IPS-18c (cell line): Measurements from ENCODE around the gene DNM3.

Experiments used
- H3K4me3 ChIP-seq: 2 replicates; pipeline ENCODE4 v1.7.0; 2013; ENCODE audit warnings: low read depth, mild to moderate bottlenecking, low read length, moderate library complexity; ENCODE audit not compliant: insufficient read depth
- H3K9me3 ChIP-seq: one replicate; pipeline ENCODE4 v1.6.1; 2013; ENCODE audit warnings: mild to moderate bottlenecking, low read length, moderate library complexity; ENCODE audit not compliant: control insufficient read depth, insufficient read depth

DNM3 gene

DNA sequence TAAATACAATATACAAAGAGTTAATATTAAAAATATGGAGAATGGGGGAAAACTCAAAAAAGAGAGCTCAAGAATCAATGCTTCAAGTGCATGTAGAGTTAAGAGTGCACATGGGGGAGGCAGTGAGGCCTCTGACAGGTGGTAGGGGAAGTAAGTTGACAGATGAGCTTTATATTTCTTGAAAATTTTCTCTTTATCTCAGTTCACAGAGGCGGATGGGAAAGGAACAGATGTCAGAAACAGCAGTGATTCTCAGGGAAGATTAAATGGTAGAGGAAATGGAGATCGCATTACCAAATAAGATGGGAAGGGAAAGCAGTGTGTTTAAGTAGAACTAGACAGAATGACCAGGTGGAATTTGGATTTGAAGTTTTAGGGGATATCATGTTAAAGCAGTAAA lies 379.1 kb downstream of the DNM3 start:
- Histone ChIP-seq H3K9me3 (peaks cover 2% of the 10 kb centered on the region), H3K4me3 (no peak overlapping the region)

DNA sequence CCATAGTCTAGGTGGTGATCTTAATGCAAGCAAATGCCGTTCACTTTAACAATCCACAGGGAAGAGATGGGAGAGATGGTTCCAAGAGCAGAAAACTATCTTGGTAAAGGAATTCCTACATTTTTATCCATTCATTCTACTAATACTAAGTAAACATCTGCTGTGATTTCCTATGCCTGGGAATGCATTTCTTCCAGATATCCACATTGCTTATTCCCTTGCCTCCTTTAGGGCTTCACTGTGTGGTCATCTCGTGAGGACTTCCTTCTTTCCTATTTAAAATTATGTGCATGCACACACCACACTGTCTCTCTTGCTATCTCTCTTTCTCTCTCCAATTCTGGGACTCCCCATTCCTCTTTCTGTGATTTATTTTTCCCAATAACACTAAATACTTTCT lies 380.1 kb downstream of the DNM3 start:
- Histone ChIP-seq H3K9me3 (peaks cover 2% of the 10 kb centered on the region), H3K4me3 (no peak overlapping the region)

DNA sequence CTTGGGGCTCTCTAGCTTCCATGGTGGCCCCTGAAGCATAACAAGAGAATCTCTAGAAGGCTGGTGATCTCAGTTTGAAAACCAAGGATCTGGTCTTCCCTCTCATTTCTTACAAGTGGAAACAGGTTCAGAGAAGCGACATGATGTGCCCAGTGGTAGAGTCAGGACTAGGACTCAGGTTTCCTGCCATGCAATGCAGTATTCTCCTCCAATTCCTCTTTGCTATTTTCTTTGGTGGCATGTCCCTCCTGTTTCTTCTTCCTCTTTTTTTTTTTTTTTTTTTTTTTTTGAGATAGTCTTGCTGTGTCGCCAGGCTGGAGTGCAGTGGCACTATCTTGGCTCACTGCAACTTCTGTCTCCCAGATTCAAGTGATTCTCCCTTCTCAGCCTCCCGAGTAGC lies 383.6 kb downstream of the DNM3 start:
- Histone ChIP-seq H3K9me3 (peaks cover 2% of the 10 kb centered on the region), H3K4me3 (no peak overlapping the region)

DNA sequence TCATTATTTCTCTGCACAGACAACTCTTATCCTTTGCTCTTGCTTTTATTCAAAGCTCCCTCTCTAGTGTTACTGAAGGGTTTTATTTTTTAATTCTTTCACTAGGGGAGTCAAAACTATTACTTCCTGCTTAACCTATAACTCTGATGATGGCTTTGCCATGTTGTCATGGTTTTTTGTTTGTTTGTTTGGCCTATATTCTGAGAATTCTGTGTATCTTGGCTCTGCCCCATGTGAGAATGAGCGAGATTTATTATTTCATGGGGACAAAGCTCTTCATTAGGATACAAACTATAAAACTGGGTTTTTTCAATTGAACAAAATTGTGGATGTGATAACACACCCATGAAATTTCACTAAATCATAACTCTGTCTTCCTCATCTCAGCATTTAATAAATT lies 388.6 kb downstream of the DNM3 start:
- H3K9me3 ChIP-seq = no peaks in the 10 kb centered on the region
- no peak overlapping the region for H3K4me3 ChIP-seq

DNA sequence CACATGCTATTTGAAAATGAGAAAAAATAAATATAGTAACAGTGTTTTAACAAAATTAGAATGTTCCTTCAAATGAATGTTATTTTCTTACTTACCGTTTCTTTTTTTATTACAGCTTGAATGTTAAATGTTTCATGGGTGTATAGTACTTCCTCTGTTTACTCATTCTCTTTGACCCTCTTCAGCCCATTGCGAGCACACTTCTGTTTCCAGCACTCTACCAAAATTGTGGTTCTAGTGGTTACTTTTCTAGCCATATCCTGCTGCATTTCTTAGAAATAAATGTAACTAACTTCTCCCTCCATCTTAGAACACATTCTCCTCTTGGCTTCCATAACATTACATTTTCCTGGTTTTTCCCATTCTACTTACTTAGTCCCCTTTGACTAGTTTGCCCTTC lies 389.2 kb downstream of the DNM3 start:
- H3K4me3 ChIP-seq = no peak overlapping the region
- no peaks in the 10 kb centered on the region for H3K9me3 ChIP-seq

DNA sequence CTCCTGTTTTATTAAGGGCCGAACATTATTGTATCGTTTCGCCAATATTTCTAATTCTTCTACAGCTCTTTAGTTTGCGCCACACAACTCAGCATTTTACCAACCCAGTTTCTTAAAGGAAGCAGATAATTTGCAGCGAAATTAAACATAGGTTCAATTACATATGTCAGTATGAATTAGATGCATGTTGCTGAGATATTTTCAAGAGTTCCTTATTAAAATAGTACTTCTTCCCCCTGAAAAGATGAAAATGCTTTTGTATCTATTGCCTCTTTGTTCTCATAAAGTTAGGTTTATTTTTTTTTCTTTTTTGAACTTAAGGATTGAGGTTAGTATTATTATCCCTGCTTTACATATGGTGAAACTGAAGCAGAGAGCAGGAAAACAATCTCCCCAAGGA lies 395.7 kb downstream of the DNM3 start:
- H3K9me3 ChIP-seq = no peaks in the 10 kb centered on the region

DNA sequence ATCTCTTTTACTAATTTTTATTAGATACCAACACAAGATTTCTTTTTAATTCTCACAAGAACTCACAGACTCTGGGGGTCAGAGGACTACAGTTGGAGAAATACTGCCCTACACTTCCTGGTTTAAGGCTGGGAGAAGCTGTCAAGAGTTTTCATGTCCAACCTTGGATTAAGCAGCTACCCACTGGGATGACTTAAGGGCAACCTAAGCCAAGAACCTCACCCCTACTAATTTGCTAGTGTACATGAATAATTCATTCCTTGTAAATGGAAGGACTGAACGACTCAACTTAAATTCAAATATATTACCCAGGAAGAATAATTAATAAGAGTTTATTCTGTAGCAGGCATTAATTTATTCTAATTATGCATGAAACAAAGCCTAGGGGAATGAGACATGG lies 396.9 kb downstream of the DNM3 start:
- Histone ChIP-seq H3K9me3 (no peaks in the 10 kb centered on the region), H3K4me3 (no peak overlapping the region)

More for the DNA sequence above, 395.7 kb downstream of the DNM3 start:
- H3K4me3 ChIP-seq = no peak overlapping the region

DNA sequence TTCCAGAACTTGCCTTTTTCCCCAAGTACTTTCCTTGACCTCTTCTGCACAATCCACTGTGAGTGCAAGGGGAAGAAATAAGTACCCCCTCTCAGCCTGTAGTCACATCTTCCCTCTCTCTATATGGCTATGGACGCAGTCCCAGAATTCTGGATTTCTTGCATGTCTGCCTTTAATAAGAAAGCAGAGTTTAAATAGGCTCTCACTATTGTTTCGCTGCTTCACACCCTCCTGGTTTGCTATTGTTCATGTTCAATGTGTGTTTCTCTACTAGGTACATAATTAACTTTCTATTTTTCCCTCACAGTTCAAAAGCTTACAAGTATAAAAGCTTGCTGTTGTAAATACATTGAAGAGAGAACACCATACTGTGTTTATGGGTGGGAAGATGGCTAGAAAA lies 397.7 kb downstream of the DNM3 start:
- no peaks in the 10 kb centered on the region for H3K9me3 ChIP-seq
- no peak overlapping the region for H3K4me3 ChIP-seq

DNA sequence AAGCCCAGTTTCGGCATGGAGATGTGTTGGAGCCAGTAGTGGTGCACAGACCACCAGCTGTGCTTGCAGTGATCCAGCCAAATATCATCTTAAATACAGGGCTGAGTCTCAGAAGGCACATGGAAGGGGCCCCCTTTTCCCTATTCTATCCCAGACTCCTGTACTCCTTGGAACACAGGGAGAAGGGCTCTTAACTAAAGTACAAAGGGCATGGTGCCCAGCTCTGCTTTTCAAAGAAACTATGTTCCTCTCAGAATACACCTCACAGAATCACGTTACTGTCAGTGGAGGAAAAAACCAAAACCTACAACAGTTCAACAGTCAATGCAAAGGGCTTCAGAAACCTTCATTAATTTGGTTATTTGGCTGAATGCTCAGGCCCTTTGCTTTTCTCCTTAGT lies 398.6 kb downstream of the DNM3 start:
- no peaks in the 10 kb centered on the region for H3K9me3 ChIP-seq
- H3K4me3 ChIP-seq = no peak overlapping the region

DNA sequence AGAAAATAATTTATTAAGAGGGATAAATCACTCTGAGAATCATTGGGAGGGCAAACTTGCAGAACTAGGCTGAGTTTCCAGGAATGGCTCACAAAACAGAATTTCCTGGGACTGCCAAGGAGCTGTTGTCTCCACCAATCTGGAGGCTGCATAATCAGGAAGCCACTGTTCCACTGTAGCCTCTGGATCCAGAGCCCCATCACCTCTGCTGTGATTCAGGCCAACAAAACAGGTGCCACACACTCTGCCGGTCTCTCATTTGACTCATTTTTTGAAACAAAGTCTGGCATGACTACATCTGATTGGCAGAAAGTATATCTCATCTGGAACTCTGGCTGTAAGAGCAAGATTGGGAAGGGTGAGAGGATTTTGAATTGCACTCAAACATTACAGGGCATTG lies 400.2 kb downstream of the DNM3 start:
- H3K4me3 ChIP-seq = no peak overlapping the region
- no peaks in the 10 kb centered on the region for H3K9me3 ChIP-seq

DNA sequence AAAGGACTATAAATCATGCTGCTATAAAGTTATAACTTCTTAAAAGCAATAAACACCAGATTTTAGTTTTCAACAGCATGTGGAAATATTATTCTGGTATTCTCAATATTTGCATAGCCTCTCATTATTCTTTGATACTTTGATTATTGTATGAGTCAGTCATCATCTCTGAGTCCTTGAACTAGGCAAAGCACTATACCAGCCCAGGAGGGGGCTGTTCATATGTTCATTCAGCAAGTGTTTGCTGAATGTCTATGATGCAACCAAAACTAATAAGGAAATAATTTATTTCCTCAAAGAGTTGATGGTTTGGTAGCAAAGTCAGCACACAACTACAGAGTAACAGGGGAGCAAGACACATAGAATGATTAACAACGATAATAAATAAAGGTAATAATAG lies 403.6 kb downstream of the DNM3 start:
- H3K4me3 ChIP-seq = no peak overlapping the region
- H3K9me3 ChIP-seq = no peaks in the 10 kb centered on the region

DNA sequence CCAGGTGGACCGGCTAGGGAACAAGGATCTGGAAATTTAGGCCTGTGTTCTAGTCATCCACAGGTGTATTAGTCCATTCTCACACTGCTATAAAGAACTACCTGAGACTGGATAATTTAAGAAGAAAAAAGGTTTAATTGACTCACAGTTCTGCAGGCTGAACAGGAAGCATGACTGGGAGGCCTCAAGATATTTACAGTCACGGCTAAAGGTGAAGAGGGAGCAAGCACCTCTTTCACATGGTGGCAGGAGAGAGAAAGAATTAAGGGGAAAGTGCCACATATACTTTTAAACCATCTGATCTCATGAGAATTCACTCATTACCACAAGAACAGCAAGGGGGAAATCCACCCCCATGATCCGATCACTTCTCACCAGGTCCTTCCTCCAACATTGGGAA lies 404.5 kb downstream of the DNM3 start:
- Histone ChIP-seq H3K4me3 (no peak overlapping the region), H3K9me3 (no peaks in the 10 kb centered on the region)

DNA sequence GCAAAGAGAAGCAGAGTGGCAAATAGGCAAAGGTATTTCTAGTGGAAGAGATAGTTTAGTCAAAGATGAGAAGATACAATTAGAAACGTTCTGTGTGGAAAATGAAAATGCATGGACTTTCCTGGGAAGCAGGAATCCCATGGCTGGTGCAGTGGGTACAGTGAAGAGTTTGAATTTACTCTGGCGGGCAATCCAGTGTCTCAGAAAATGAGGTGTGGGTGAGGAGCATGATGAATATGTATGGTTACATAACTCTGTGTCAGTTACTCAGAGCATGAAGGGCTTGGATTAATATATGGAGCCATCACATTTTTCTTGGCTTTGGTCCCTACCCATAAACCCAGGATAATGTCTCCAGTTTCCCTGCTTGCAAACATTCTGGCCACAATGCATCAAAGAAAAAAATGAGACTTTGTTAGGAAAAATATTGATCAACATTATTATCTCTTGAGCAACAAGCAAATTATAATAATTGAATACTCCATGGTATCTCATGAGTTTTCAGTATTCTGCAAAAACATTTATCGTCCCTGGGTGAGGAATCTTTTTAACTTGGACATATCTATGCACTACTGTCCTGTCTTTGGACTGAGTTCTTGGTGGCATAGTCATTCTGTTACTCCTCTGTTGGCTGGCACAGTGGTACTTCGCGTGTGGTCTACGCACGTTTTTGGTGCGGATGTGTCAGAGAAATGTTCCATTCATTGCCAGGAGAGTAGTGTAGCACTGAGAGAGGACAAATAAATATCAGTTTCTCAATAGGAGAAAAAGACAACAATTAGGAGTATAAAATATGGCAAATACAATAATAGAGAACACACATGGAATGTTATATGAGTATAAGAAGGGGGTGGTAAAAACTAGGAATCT lies 405.5 kb downstream of the DNM3 start:
- no peaks in the 10 kb centered on the region for H3K9me3 ChIP-seq
- no peak overlapping the region for H3K4me3 ChIP-seq

DNA sequence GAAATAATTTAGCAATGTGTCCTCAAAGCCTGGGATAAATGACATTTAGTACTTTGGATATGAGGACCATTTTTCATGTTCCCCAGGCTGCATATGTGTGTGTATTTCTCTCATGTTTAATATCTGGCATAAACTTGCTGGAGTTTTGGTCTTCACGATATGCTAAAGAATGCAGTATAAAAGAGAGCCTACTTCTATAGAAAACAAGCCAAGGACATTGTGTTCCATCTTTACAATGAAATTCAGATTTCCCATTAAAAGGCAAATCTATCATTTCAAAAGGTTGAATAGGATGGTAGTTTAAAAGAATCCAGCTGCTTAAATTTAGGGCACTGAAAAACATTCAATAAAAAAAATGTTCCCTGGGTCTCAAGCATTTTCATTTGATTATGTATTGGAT lies 410.2 kb downstream of the DNM3 start:
- H3K4me3 ChIP-seq = no peak overlapping the region
- no peaks in the 10 kb centered on the region for H3K9me3 ChIP-seq

DNA sequence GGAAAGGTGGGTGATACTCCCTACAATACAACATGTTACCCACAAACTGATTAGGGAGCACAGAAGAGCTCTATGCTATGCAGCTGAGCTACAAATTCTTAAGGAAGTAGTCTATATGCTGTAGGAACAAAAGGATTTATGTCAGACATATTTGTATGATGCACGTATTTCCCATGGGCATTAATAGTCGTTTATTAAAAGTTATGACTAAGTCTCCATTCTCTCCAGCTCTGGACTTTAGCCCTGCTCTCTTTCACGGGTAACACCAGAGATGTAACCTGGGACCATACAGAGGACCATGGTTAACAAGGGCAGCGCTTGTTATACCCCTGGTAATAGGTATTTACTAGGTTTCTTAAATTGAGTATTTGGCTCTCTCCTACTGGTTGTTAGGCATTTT lies 411.0 kb downstream of the DNM3 start:
- no peaks in the 10 kb centered on the region for H3K9me3 ChIP-seq
- no peak overlapping the region for H3K4me3 ChIP-seq

DNA sequence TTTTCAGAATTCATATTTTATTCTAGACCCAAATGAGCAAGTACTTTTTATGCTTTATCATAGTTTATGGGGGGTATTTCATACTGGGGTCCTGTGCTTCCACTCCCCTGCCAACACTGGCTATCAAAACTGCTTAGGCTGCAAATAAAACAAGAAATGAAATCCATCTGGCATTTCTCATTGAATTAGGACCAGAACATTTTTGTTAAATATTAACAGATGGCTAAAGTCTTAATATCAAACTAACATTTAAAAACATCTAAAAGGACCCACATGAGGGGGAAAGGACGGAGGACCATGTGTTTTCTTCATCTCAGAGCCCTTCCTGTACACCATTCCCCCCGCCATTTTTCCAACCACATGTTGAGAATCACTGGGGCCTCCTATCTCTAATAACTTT lies 411.7 kb downstream of the DNM3 start:
- H3K4me3 ChIP-seq = no peak overlapping the region
- H3K9me3 ChIP-seq = no peaks in the 10 kb centered on the region

DNA sequence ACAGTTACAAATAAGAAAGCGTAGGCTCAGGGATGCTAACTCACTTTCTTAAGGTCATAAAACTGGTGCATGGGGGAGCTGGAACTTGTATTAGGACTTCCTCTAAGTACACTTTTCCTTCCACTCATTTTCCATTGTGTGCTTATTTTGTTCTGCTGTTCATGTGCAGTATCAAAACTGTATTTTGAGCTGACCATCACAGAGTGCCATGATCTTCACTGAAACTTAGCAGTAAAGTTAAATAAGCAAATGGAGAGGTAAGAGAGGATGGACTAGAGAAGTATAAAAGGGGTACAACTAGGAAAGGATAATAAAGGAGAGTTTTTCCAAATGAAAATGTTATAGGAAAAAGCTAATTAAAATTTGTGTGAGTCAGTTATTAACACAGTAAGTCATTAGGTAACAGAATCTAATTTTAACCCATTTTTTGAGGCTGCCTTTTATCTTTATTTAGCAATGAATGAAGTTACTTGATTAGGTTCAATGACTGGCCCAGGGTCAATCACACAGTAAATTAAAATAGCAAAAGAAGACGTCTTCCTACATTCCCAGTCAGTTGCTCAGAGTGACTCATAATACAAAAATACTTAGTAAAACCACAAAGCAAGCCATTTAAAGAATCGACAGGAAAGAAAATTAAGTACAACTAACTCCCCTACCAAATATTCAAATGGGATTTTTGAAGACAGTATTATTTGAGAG lies 413.4 kb downstream of the DNM3 start:
- H3K9me3 ChIP-seq = no peaks in the 10 kb centered on the region
- H3K4me3 ChIP-seq = no peak overlapping the region

DNA sequence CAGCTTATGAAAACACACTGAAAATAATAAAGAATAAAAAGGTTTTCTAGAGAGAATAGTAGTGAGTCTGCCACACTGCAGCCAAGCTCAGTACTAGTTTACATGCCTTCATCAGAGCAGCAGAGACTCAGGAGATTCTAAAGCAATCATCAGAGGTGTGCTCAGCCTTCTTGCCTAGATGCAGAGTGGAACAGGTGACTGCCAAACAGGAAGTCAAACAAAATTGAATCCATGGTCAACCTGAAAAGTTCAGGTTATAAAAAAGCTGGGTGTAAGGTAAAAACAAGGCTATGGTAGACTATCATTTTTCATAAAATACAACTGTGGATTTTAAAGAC lies 413.9 kb downstream of the DNM3 start:
- Histone ChIP-seq H3K9me3 (no peaks in the 10 kb centered on the region), H3K4me3 (no peak overlapping the region)

DNA sequence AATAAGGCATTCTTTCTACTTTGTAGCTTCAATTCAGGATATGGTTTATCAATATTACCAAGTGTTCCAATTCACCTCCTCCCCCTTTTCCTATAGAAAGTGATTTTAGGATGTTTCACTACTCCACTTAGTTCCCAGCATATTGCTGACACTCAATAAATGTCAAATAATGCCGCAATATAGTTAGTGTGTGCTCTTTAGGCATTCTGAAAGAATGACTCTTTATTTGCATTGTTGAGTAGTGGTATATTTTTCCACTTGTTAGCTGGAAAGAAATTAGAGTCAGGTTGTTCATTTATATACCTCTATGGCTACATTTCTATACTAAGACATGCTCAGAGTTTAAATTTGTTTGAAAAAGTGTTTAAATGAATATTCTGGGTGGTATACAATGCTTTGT lies 424.6 kb downstream of the DNM3 start:
- no peaks in the 10 kb centered on the region for H3K9me3 ChIP-seq
- H3K4me3 ChIP-seq = no peak overlapping the region
